ENCODE results near the gene NTRK2.

The NTRK2 gene

GRCh38 chr9:84758817-84759216, 89.3 kb downstream of the NTRK2 start (continued):
- TF ChIP-seq, protein P1, sequence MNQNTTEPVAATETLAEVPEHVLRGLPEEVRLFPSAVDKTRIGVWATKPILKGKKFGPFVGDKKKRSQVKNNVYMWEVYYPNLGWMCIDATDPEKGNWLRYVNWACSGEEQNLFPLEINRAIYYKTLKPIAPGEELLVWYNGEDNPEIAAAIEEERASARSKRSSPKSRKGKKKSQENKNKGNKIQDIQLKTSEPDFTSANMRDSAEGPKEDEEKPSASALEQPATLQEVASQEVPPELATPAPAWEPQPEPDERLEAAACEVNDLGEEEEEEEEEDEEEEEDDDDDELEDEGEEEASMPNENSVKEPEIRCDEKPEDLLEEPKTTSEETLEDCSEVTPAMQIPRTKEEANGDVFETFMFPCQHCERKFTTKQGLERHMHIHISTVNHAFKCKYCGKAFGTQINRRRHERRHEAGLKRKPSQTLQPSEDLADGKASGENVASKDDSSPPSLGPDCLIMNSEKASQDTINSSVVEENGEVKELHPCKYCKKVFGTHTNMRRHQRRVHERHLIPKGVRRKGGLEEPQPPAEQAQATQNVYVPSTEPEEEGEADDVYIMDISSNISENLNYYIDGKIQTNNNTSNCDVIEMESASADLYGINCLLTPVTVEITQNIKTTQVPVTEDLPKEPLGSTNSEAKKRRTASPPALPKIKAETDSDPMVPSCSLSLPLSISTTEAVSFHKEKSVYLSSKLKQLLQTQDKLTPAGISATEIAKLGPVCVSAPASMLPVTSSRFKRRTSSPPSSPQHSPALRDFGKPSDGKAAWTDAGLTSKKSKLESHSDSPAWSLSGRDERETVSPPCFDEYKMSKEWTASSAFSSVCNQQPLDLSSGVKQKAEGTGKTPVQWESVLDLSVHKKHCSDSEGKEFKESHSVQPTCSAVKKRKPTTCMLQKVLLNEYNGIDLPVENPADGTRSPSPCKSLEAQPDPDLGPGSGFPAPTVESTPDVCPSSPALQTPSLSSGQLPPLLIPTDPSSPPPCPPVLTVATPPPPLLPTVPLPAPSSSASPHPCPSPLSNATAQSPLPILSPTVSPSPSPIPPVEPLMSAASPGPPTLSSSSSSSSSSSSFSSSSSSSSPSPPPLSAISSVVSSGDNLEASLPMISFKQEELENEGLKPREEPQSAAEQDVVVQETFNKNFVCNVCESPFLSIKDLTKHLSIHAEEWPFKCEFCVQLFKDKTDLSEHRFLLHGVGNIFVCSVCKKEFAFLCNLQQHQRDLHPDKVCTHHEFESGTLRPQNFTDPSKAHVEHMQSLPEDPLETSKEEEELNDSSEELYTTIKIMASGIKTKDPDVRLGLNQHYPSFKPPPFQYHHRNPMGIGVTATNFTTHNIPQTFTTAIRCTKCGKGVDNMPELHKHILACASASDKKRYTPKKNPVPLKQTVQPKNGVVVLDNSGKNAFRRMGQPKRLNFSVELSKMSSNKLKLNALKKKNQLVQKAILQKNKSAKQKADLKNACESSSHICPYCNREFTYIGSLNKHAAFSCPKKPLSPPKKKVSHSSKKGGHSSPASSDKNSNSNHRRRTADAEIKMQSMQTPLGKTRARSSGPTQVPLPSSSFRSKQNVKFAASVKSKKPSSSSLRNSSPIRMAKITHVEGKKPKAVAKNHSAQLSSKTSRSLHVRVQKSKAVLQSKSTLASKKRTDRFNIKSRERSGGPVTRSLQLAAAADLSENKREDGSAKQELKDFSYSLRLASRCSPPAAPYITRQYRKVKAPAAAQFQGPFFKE (tag by site-specific recombination; IDR thresholded peaks at IDR 0.05; ENCODE audit: borderline replicate concordance), result no peak
- no peak for TF ChIP-seq ZNF112 (tag by site-specific recombination; IDR thresholded peaks at IDR 0.05)
- TF ChIP-seq, protein P2, sequence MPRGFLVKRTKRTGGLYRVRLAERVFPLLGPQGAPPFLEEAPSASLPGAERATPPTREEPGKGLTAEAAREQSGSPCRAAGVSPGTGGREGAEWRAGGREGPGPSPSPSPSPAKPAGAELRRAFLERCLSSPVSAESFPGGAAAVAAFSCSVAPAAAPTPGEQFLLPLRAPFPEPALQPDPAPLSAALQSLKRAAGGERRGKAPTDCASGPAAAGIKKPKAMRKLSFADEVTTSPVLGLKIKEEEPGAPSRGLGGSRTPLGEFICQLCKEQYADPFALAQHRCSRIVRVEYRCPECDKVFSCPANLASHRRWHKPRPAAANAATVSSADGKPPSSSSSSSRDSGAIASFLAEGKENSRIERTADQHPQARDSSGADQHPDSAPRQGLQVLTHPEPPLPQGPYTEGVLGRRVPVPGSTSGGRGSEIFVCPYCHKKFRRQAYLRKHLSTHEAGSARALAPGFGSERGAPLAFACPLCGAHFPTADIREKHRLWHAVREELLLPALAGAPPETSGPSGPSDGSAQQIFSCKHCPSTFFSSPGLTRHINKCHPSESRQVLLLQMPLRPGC (tag by site-specific recombination; IDR thresholded peaks at IDR 0.05), result no peak
- no peak for TF ChIP-seq ZNF311 (tag by site-specific recombination; IDR thresholded peaks at IDR 0.05; ENCODE audit: borderline replicate concordance)
- no peak for TF ChIP-seq ZNF174 (tag by site-specific recombination; IDR thresholded peaks at IDR 0.05)
- TF ChIP-seq ZNF140 (tag by site-specific recombination; IDR thresholded peaks at IDR 0.05), result no peak
- TF ChIP-seq ZNF16 (tag by site-specific recombination; IDR thresholded peaks at IDR 0.05; ENCODE audit: low read depth), result no peak
- no peak for TF ChIP-seq SALL2 (tag by site-specific recombination; IDR thresholded peaks at IDR 0.05; ENCODE audit: borderline replicate concordance)

GRCh38 chr9:84759300-84759750, 89.8 kb downstream of the NTRK2 start:
- no peaks in the 10 kb centered on the region for H3K36me3 ChIP-seq (ENCODE audit: control insufficient read depth in 2 of 2, insufficient read depth in 1 of 2, low read length in 2 of 2)
- CTCF ChIA-PET, result interaction anchor here (0.7 to 1.3 kb wide), 2 partner anchors 22 to 1469 kb away, joined by 3 read pairs; no protein-coding TSS in a partner anchor
- no peak overlapping the region for H3K4me3 ChIP-seq (ENCODE audit: low read depth, low read length)
- H3K4me1 ChIP-seq (ENCODE audit: control insufficient read depth, insufficient read depth, low read length), result no peaks in the 10 kb centered on the region
- POLR2A ChIA-PET, result no interaction called here
- no peak overlapping the region for H3K27ac ChIP-seq (ENCODE audit: extremely low read depth, low read depth, low read length)
- H3K9me3 ChIP-seq (ENCODE audit: control insufficient read depth, insufficient read depth, low read depth, low read length), result no peaks in the 10 kb centered on the region
- TF ChIP-seq ZNF791 (tag by site-specific recombination; IDR thresholded peaks at IDR 0.05) (no peak), ZNF221 (tag by site-specific recombination; IDR thresholded peaks at IDR 0.05; ENCODE audit: borderline replicate concordance) (no peak), ZNF658 (tag by site-specific recombination; IDR thresholded peaks at IDR 0.05) (no peak), ZNF529 (tag by site-specific recombination; IDR thresholded peaks at IDR 0.05; ENCODE audit: insufficient replicate concordance) (no peak), SP7 (tag by site-specific recombination; IDR thresholded peaks at IDR 0.05) (no peak), ZNF785 (tag by site-specific recombination; IDR thresholded peaks at IDR 0.05) (no peak), PRDM1 (tag by site-specific recombination; IDR thresholded peaks at IDR 0.05) (no peak), ZNF600 (tag by site-specific recombination; IDR thresholded peaks at IDR 0.05) (no peak), ZFP69B (tag by site-specific recombination; IDR thresholded peaks at IDR 0.05) (no peak), ZNF10 (tag by site-specific recombination; IDR thresholded peaks at IDR 0.05) (no peak), ZNF132 (tag by site-specific recombination; IDR thresholded peaks at IDR 0.05; ENCODE audit: borderline replicate concordance) (no peak), ZNF311 (tag by site-specific recombination; IDR thresholded peaks at IDR 0.05; ENCODE audit: borderline replicate concordance) (no peak)
- TF ChIP-seq, protein P3, sequence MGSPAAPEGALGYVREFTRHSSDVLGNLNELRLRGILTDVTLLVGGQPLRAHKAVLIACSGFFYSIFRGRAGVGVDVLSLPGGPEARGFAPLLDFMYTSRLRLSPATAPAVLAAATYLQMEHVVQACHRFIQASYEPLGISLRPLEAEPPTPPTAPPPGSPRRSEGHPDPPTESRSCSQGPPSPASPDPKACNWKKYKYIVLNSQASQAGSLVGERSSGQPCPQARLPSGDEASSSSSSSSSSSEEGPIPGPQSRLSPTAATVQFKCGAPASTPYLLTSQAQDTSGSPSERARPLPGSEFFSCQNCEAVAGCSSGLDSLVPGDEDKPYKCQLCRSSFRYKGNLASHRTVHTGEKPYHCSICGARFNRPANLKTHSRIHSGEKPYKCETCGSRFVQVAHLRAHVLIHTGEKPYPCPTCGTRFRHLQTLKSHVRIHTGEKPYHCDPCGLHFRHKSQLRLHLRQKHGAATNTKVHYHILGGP (tag by site-specific recombination; IDR thresholded peaks at IDR 0.05), result no peak
- TF ChIP-seq, protein P4, sequence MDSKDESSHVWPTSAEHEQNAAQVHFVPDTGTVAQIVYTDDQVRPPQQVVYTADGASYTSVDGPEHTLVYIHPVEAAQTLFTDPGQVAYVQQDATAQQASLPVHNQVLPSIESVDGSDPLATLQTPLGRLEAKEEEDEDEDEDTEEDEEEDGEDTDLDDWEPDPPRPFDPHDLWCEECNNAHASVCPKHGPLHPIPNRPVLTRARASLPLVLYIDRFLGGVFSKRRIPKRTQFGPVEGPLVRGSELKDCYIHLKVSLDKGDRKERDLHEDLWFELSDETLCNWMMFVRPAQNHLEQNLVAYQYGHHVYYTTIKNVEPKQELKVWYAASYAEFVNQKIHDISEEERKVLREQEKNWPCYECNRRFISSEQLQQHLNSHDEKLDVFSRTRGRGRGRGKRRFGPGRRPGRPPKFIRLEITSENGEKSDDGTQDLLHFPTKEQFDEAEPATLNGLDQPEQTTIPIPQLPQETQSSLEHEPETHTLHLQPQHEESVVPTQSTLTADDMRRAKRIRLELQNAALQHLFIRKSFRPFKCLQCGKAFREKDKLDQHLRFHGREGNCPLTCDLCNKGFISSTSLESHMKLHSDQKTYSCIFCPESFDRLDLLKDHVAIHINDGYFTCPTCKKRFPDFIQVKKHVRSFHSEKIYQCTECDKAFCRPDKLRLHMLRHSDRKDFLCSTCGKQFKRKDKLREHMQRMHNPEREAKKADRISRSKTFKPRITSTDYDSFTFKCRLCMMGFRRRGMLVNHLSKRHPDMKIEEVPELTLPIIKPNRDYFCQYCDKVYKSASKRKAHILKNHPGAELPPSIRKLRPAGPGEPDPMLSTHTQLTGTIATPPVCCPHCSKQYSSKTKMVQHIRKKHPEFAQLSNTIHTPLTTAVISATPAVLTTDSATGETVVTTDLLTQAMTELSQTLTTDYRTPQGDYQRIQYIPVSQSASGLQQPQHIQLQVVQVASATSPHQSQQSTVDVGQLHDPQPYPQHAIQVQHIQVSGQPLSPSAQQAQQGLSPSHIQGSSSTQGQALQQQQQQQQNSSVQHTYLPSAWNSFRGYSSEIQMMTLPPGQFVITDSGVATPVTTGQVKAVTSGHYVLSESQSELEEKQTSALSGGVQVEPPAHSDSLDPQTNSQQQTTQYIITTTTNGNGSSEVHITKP (tag by site-specific recombination; IDR thresholded peaks at IDR 0.05), result no peak
- TF ChIP-seq, protein P5, sequence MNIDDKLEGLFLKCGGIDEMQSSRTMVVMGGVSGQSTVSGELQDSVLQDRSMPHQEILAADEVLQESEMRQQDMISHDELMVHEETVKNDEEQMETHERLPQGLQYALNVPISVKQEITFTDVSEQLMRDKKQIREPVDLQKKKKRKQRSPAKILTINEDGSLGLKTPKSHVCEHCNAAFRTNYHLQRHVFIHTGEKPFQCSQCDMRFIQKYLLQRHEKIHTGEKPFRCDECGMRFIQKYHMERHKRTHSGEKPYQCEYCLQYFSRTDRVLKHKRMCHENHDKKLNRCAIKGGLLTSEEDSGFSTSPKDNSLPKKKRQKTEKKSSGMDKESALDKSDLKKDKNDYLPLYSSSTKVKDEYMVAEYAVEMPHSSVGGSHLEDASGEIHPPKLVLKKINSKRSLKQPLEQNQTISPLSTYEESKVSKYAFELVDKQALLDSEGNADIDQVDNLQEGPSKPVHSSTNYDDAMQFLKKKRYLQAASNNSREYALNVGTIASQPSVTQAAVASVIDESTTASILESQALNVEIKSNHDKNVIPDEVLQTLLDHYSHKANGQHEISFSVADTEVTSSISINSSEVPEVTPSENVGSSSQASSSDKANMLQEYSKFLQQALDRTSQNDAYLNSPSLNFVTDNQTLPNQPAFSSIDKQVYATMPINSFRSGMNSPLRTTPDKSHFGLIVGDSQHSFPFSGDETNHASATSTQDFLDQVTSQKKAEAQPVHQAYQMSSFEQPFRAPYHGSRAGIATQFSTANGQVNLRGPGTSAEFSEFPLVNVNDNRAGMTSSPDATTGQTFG (tag by site-specific recombination; IDR thresholded peaks at IDR 0.05; ENCODE audit: borderline replicate concordance), result no peak

All from HEK293 (cell line).